GM12875 (cell line): Measurements from ENCODE around the gene KANSL1.
A peak's percentile ranks its signal among the peaks of the same experiment; 100 is the strongest.
"Not testable (repeated sequence)": the region's sequence is repeated elsewhere in the genome, so short reads cannot be mapped to it uniquely, and the experiment has no call there.

Source experiments
- H3K4me3 ChIP-seq: one replicate; pipeline ENCODE4 v1.5.1; 2011; ENCODE audit warnings: low read depth, low read length, control low read depth
- TF ChIP-seq, protein P1 (sequence below): IDR thresholded peaks from 2 replicates; pipeline ENCODE4 v1.5.1; 2011; ENCODE audit warnings: low read depth, mild to moderate bottlenecking, control low read depth, inconsistent platforms, low read length, moderate library complexity, borderline replicate concordance; ENCODE audit not compliant: insufficient read depth

KANSL1 gene

GRCh38 chr17:46190763-46191162, 2.5 kb downstream of the KANSL1 start:
- no peak overlapping the region for H3K4me3 ChIP-seq
- TF ChIP-seq, protein P1, sequence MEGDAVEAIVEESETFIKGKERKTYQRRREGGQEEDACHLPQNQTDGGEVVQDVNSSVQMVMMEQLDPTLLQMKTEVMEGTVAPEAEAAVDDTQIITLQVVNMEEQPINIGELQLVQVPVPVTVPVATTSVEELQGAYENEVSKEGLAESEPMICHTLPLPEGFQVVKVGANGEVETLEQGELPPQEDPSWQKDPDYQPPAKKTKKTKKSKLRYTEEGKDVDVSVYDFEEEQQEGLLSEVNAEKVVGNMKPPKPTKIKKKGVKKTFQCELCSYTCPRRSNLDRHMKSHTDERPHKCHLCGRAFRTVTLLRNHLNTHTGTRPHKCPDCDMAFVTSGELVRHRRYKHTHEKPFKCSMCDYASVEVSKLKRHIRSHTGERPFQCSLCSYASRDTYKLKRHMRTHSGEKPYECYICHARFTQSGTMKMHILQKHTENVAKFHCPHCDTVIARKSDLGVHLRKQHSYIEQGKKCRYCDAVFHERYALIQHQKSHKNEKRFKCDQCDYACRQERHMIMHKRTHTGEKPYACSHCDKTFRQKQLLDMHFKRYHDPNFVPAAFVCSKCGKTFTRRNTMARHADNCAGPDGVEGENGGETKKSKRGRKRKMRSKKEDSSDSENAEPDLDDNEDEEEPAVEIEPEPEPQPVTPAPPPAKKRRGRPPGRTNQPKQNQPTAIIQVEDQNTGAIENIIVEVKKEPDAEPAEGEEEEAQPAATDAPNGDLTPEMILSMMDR = no peak

GRCh38 chr17:46186827-46187235, 6.4 kb downstream of the KANSL1 start:
- not testable (repeated sequence) for H3K4me3 ChIP-seq
- TF ChIP-seq, protein P1 = peak; percentile 33; the same call in 1 of the 2 replicates

GRCh38 chr17:46184696-46185095, 8.5 kb downstream of the KANSL1 start:
- TF ChIP-seq, protein P1 = no peak
- no peak overlapping the region for H3K4me3 ChIP-seq

DNA sequence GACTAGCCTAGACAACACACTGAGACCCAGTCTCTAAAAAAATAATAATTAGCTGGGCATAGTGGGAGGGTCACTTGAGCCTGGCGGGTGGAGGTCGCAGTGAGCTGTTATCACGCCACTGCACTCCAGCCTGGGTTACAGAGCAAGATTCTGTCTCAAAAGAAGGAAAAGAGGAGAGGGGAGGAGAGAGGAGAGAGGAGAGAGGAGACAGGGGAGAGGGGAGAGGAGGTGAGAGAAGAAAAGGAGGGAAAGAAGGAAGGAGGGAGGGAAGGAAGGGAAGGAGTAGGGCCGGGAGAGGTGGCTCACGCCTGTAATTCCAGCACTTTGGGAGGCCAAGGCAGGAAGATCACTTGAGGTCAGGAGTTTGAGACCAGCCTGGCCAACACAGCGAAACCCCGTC, 9.8 kb downstream of the KANSL1 start:
- not testable (repeated sequence) for H3K4me3 ChIP-seq

DNA sequence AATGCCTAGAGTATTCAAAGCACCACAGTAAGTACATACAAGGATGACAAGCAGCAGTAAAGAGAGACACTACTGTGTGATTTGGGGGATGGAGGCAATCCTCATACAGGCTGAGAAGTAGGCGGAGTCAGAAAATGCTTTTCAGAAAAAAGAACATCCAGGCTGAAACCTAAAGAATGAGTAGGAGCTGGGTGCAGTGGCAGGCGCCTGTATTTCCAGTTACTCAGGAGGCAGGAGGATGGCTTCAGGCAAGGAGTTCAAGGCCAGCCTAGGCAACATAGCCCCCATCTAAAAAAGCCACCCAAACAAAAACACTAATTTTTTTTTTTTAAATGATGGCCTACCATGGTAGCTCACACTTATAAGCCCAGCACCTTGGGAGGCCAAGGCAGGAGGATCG, 10.3 kb downstream of the KANSL1 start:
- TF ChIP-seq, protein P1 = no peak

DNA sequence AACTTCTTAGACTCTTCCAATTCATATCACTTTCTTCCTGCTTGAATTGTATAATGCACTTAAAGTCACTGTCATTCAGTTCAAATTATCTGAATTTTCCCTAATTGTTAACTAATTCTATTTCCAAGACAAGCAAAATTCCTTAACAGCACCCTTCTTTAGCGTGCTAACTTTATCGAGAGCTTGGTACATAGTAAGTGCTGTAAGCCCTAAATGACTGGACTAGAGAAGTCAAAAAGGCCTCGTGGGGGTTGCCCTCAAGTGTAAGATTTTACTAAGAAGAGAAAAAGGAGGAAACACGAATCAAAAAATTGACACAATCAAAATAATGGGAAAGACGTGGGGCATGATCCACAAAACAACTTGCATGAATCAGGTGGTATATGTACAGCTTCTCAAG, 11.3 kb downstream of the KANSL1 start:
- TF ChIP-seq, protein P1 = no peak
- H3K4me3 ChIP-seq = no peak overlapping the region

More for the DNA sequence above, 10.3 kb downstream of the KANSL1 start:
- H3K4me3 ChIP-seq = no peak overlapping the region

GRCh38 chr17:46181316-46181715, 11.9 kb downstream of the KANSL1 start:
- not testable (repeated sequence) for H3K4me3 ChIP-seq

- H3K4me3 ChIP-seq = no peak overlapping the region
- TF ChIP-seq, protein P1 = no peak
These were observed 12.3 kb downstream of the KANSL1 start for GRCh38 chr17:46180892-46181274.

- not testable (repeated sequence) for H3K4me3 ChIP-seq
These were observed 12.9 kb downstream of the KANSL1 start for GRCh38 chr17:46180185-46180891.
